LNCAP (cell line): ENCODE data around the gene COX5A.

Source experiments
- TF ChIP-seq, protein P1 (sequence below): fragments of 450-650 bp; IDR thresholded peaks from 2 replicates; pipeline ENCODE4 v1.5.1; 2017; ENCODE audit warnings: mild to moderate bottlenecking

Gene COX5A

DNA sequence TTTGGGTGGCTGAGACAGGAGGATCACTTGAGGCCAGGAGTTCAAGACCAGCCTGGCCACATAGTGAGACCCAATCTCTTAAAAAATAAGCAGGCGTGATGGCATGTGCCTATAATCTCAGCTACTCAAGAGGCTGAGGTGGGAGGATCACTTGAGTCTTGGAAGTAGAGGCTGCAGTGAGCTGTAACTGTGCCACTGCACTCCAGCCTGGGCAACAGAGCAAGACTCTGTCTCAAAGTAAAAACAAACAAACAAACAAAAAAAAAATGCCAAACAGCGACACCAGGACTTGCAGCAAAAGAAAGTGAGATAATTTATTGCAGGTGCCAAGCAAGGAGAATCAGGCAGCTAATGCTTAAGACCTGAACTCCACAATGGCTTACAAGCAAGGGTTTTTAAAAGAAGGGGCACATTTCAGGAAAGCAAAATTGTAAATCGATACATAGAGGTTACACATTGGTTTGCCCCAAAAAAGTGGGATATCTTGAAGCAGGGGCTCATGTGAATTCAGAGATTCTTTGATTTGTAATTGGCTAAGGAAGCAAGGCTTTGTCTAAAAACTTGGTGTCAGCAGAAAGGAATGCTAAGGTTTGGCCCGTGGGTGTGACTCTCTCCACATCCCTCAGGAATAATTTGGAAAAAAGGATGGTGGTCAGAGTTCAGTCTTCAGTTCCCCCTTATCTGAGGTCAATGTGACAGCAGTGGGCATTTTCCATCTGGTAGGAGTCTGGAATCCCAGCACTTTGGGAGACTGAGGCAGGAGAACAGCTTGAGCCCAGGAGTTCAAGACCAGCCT is 53.2 kb downstream of the COX5A start:
- TF ChIP-seq, protein P1, sequence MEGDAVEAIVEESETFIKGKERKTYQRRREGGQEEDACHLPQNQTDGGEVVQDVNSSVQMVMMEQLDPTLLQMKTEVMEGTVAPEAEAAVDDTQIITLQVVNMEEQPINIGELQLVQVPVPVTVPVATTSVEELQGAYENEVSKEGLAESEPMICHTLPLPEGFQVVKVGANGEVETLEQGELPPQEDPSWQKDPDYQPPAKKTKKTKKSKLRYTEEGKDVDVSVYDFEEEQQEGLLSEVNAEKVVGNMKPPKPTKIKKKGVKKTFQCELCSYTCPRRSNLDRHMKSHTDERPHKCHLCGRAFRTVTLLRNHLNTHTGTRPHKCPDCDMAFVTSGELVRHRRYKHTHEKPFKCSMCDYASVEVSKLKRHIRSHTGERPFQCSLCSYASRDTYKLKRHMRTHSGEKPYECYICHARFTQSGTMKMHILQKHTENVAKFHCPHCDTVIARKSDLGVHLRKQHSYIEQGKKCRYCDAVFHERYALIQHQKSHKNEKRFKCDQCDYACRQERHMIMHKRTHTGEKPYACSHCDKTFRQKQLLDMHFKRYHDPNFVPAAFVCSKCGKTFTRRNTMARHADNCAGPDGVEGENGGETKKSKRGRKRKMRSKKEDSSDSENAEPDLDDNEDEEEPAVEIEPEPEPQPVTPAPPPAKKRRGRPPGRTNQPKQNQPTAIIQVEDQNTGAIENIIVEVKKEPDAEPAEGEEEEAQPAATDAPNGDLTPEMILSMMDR = no peak

GRCh38 chr15:74882528-74882927 is 55.3 kb downstream of the COX5A start:
- TF ChIP-seq, protein P1 = no peak

GRCh38 chr15:74878273-74878672 is 59.6 kb downstream of the COX5A start:
- TF ChIP-seq, protein P1 = no peak

GRCh38 chr15:74873756-74874424 is 64.0 kb downstream of the COX5A start:
- TF ChIP-seq, protein P1 = no peak

DNA sequence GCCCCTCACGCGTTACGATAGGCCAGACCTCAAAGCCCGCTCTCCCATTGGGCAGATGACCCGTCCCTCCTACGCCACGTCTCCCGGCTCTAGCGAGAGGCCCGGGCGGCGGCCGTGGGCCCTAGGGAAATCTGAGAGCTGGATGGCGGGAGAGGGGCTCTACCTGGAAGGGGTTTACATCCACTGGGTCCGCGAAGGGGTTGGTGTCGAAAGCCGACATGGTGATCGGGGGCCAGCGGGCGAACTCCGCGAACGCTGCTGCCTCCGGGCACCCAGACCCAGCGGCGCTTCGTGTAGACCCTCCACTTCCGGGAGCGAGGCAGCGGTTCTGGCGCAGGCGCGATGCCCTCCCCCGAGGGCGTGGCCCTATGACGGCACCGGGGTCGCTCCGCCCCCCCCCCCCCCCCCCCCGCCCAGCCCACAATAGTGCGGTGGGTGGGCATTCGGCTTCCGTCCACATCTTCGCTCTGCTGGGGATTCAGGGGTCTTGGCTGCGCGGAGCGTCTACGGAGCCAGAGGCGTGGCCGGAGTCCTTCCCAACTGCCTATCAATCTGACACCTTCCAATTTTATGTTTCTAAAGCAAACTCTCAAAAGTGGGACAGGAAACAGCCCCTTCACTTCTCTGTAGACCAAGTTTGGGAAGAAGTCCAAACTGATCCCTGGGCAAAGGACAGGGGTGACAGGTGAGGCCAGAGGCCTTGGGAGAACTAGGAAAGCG is 64.7 kb downstream of the COX5A start, which contains the start of gene SCAMP2:
Gene SCAMP2, minus strand, starts transcription at position 330 of the 720 bp plus-strand sequence. Its CDS starts 110 bp downstream, at position 220.
- TF ChIP-seq, protein P1 = no peak

DNA sequence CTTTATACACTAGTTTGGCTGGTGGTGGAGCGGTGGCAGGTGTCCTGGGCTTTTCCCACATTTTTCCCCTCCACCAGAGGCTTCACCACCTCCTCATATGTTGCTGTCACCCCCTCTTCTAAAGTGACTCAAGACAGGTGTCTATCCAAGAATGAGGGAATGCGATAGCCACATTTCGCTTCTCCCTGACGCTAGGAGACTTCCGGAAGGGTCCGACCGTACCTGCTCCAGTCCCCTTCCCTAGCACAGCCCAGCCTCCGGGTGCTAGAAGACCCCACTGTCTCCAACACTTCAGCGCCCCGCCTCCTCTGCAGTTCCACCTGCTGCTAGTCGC is 65.2 kb downstream of the COX5A start:
- TF ChIP-seq, protein P1 = no peak

GRCh38 chr15:74870436-74871215 is 67.2 kb downstream of the COX5A start:
- TF ChIP-seq, protein P1 = no peak
